Stimulated activated CD8-positive, alpha-beta memory T cell treated with anti-CD3 and anti-CD28 coated beads, Interleukin-12 subunit alpha, Interleukin-12 subunit beta, amount 100 ng/mL, for 24 hours (primary cell): ENCODE results near the gene STIM1.
"Not testable (repeated sequence)": the region's sequence is repeated elsewhere in the genome, so short reads cannot be mapped to it uniquely, and the experiment has no call there.

Experiments used
- DNase-seq: peaks from one replicate; pipeline ENCODE4 v3.0.0-alpha.2; 2020; ENCODE audit errors: extremely low read depth

Gene STIM1

GRCh38 chr11:3854977-3855807 lies at the start of gene STIM1:
Gene STIM1, plus strand, starts transcription at chr11:3855664. Its CDS starts 607 bp downstream, at chr11:3856271.
- DNase-seq, result peak; percentile 90

GRCh38 chr11:3807909-3808860 lies 47.3 kb upstream of the STIM1 start, which contains the start of gene PGAP2:
Gene PGAP2, plus strand, starts transcription at chr11:3808560. Its CDS starts 2,700 bp downstream, at chr11:3811260.
- DNase-seq, result peak; percentile 21

- no peak for DNase-seq
These were observed 46.4 kb upstream of the STIM1 start for GRCh38 chr11:3808861-3809623.

GRCh38 chr11:3809624-3809928 lies 45.9 kb upstream of the STIM1 start:
- DNase-seq, result no peak

GRCh38 chr11:3810446-3810845 lies 45.0 kb upstream of the STIM1 start:
- no peak for DNase-seq

GRCh38 chr11:3810951-3811350 lies 44.5 kb upstream of the STIM1 start:
- DNase-seq, result no peak

- not testable (repeated sequence) for DNase-seq
These were observed 40.6 kb upstream of the STIM1 start for GRCh38 chr11:3814832-3815231.

GRCh38 chr11:3815845-3816244 lies 39.6 kb upstream of the STIM1 start:
- DNase-seq, result no peak

- DNase-seq, result no peak
These were observed 38.8 kb upstream of the STIM1 start for GRCh38 chr11:3816673-3817072.

- no peak for DNase-seq
These were observed 38.2 kb upstream of the STIM1 start for GRCh38 chr11:3817181-3817800.

- DNase-seq, result no peak
These were observed 34.5 kb upstream of the STIM1 start for GRCh38 chr11:3820971-3821370.

- no peak for DNase-seq
These were observed 33.2 kb upstream of the STIM1 start for GRCh38 chr11:3822312-3822711.

- DNase-seq, result no peak
These were observed 32.2 kb upstream of the STIM1 start for GRCh38 chr11:3823303-3823702.

GRCh38 chr11:3823762-3824506 lies 31.5 kb upstream of the STIM1 start:
- DNase-seq, result no peak

GRCh38 chr11:3824714-3825472 lies 30.6 kb upstream of the STIM1 start:
- DNase-seq, result no peak

GRCh38 chr11:3825473-3826154 lies 29.9 kb upstream of the STIM1 start:
- DNase-seq, result no peak

- no peak for DNase-seq
These were observed 28.7 kb upstream of the STIM1 start for GRCh38 chr11:3826721-3827120.

GRCh38 chr11:3827434-3828186 lies 27.9 kb upstream of the STIM1 start:
- DNase-seq, result no peak

GRCh38 chr11:3830088-3830487 lies 25.4 kb upstream of the STIM1 start:
- DNase-seq, result no peak
